PC-3 (cell line): ENCODE results near the gene PRICKLE2. TPM values are rescaled to one million over a fixed set of nuclear protein-coding genes. Genes with fewer than 3 reads are reported as not detected.

Experiments used
- ATAC-seq: fragments of 200-7000 bp; cut with Tn5 transposase; 2 replicates; pipeline ENCODE4 v1.9.1; 2020; ENCODE audit warnings: mild to moderate bottlenecking, moderate library complexity
- BruUV-seq: library from RNA; stranded (reverse); fragments of 400-500 nt; replicated peaks from 2 replicates; lab custom pipeline; 2021; lab: Mats Ljungman, UMichigan
- CTCF ChIA-PET: fragments of 300-600 bp; sonication (Branson Sonifier 250); formaldehyde crosslinking; loops from one replicate; lab custom pipeline; 2022; ENCODE audit warnings: antibody characterized with exemption; lab: Charles Lee
- POLR2A ChIA-PET: fragments of 300-600 bp; sonication (Branson Sonifier 250); formaldehyde crosslinking; loops from one replicate; lab custom pipeline; 2022; ENCODE audit warnings: antibody characterized with exemption; ENCODE audit not compliant: unreplicated experiment; lab: Charles Lee
- DNase-seq: peaks from one replicate; pipeline ENCODE4 v3.0.0-alpha.2; 2015
- H2AFZ ChIP-seq: fragments of 300-600 bp; sonication (generic); 2 replicates; pipeline ENCODE4 v1.6.0; 2016; ENCODE audit warnings: antibody characterized with exemption, low read length
- H3F3A ChIP-seq: fragments of 300-600 bp; sonication (generic); one replicate; pipeline ENCODE4 v1.6.0; 2017; ENCODE audit warnings: antibody characterized with exemption, low read length, control low read depth, mild to moderate bottlenecking; ENCODE audit not compliant: unreplicated experiment
- H3K27ac ChIP-seq: fragments of 300-600 bp; sonication (generic); 2 replicates; pipeline ENCODE4 v1.5.1; 2016; ENCODE audit warnings: mild to moderate bottlenecking, low read length
- H3K27me3 ChIP-seq: fragments of 300-600 bp; sonication (generic); 2 replicates; pipeline ENCODE4 v1.6.1; 2016; ENCODE audit warnings: low read length, mixed read lengths
- H3K36me3 ChIP-seq: fragments of 300-600 bp; sonication (generic); 2 replicates; pipeline ENCODE4 v1.6.1; 2016; ENCODE audit warnings: low read depth, mixed run types, low read length, mixed read lengths
- H3K4me1 ChIP-seq: fragments of 300-600 bp; sonication (generic); 2 replicates; pipeline ENCODE4 v1.5.1; 2016; ENCODE audit warnings: low read length; ENCODE audit not compliant: insufficient read depth
- H3K4me2 ChIP-seq: fragments of 300-600 bp; sonication (generic); 2 replicates; pipeline ENCODE4 v1.6.0; 2016; ENCODE audit warnings: low read length
- H3K4me3 ChIP-seq: fragments of 300-600 bp; sonication (generic); 2 replicates; pipeline ENCODE4 v1.5.1; 2016; ENCODE audit warnings: mild to moderate bottlenecking, low read length, mixed read lengths
- H3K79me2 ChIP-seq: fragments of 300-600 bp; sonication (generic); 2 replicates; pipeline ENCODE4 v1.6.1; 2017; ENCODE audit warnings: low read length, mixed read lengths
- H3K9ac ChIP-seq: fragments of 300-600 bp; sonication (generic); 2 replicates; pipeline ENCODE4 v1.6.0; 2016; ENCODE audit warnings: mild to moderate bottlenecking, low read length
- H3K9me2 ChIP-seq: fragments of 300-600 bp; sonication (generic); replicated peaks from 2 replicates; pipeline ENCODE4 v1.6.1; 2016; ENCODE audit warnings: mixed run types, low read length, mixed read lengths
- H3K9me3 ChIP-seq: fragments of 300-600 bp; sonication (generic); 2 replicates; pipeline ENCODE4 v1.6.1; 2016; ENCODE audit warnings: low read length, mixed read lengths
- H4K20me1 ChIP-seq: fragments of 300-600 bp; sonication (generic); 2 replicates; pipeline ENCODE4 v1.6.1; 2016; ENCODE audit warnings: low read length, mixed read lengths
- EZH2 ChIP-seq: fragments of 300-600 bp; sonication (generic); IDR thresholded peaks from one replicate; pipeline ENCODE4 v1.6.1; 2017; ENCODE audit warnings: antibody characterized with exemption, mild to moderate bottlenecking, low read length; ENCODE audit not compliant: unreplicated experiment
- EZH2phosphoT487 ChIP-seq: fragments of 300-600 bp; sonication (generic); IDR thresholded peaks from 2 replicates; pipeline ENCODE4 v1.6.1; 2018; ENCODE audit warnings: mild to moderate bottlenecking, antibody characterized with exemption, low read length, borderline replicate concordance
- intact Hi-C: fragments of 100-400 bp; cut with micrococcal nuclease; formaldehyde crosslinking; loops from 2 replicates; pipeline ENCODE4 v1.9.0; 2023
- total RNA-seq: library from RNA; depleted of rRNA; stranded (reverse); fragments of >200 nt; gene quantifications from 2 replicates; pipeline ENCODE4 v1.2.3, GENCODE V29; 2014
- TF ChIP-seq, protein P1 (sequence below): fragments of 300-600 bp; sonication (generic); conservative IDR thresholded peaks from 2 replicates; pipeline ENCODE4 v1.5.1; 2017; ENCODE audit warnings: antibody characterized with exemption, low read depth, mild to moderate bottlenecking, low read length

PRICKLE2 gene
- total RNA-seq, 1 experiment from 2014 or later = 1.8 TPM

DNA sequence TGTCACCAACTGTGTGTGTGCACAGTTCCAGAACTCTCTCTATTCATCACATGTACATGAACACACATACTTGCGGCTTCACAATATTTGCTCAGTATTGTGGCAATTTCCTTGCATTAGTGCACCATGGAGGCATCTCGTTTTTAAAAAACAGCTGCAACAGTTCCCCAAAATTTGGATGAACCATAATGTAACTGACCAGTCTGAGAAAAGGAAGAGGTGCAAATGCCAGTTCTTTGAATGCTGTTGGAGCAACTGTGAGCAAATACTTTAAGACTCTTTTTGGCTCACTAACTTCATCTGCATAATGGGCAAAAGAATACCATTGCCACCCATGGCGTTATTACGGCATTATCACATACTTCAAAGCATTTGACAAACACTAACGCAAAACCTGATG lies 163.6 kb downstream of the PRICKLE2 start:
- no peaks in the 10 kb centered on the region for H4K20me1 ChIP-seq
- no peaks in the 10 kb centered on the region for H3K9me3 ChIP-seq
- no peaks in the 10 kb centered on the region for H3K9me2 ChIP-seq
- no peak for TF ChIP-seq EZH2phosphoT487
- TF ChIP-seq EZH2 = no peak
- TF ChIP-seq, protein P1, sequence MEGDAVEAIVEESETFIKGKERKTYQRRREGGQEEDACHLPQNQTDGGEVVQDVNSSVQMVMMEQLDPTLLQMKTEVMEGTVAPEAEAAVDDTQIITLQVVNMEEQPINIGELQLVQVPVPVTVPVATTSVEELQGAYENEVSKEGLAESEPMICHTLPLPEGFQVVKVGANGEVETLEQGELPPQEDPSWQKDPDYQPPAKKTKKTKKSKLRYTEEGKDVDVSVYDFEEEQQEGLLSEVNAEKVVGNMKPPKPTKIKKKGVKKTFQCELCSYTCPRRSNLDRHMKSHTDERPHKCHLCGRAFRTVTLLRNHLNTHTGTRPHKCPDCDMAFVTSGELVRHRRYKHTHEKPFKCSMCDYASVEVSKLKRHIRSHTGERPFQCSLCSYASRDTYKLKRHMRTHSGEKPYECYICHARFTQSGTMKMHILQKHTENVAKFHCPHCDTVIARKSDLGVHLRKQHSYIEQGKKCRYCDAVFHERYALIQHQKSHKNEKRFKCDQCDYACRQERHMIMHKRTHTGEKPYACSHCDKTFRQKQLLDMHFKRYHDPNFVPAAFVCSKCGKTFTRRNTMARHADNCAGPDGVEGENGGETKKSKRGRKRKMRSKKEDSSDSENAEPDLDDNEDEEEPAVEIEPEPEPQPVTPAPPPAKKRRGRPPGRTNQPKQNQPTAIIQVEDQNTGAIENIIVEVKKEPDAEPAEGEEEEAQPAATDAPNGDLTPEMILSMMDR = no peak
- H3K4me3 ChIP-seq = no peak overlapping the region
- intact Hi-C loops = no loop called here
- no peaks in the 10 kb centered on the region for H3K27me3 ChIP-seq
- CTCF ChIA-PET = no interaction called here
- H3K36me3 ChIP-seq = no peaks in the 10 kb centered on the region
- no peak overlapping the region for H3K9ac ChIP-seq
- H3K79me2 ChIP-seq = no peaks in the 10 kb centered on the region
- no peak overlapping the region for H2AFZ ChIP-seq
- no peak overlapping the region for H3K27ac ChIP-seq
- no peaks in the 10 kb centered on the region for H3F3A ChIP-seq
- ATAC-seq (no peak), DNase-seq (no peak)
- H3K4me1 ChIP-seq = peaks cover 20% of the 10 kb centered on the region
- no peak overlapping the region for H3K4me2 ChIP-seq
- no TSS peak for BruUV-seq
- POLR2A ChIA-PET = no interaction called here

DNA sequence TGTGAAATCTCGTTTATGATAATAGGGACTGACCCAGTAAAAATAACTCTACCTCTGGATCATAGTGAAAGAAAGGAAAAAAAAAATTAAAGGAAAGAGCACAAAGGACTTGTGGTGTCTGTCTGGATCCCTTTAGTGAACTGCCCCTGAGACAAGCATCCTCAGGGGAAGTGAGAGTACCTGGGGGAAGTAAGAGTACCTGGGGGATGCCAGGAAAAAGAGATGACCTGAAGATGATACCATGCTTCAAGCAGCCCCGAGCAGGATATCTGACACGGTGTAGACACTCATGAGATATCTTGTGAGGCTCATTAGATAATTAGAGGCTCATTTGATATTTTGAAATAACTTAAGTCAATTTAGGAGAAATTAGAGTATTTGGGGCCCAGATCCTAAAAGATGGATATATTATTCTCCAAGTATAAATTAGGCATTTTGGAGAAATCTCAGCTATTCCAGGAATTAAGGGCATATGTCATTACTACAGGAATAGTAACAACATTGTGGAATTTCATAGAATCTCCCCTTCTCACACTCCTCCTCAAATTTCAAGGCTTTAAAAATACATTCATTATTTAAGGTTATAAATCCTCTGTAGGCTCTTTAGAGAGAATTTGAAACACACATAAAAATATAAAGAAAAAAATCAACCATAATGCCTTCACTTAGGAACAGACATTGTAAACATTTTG lies 165.6 kb downstream of the PRICKLE2 start:
- Histone ChIP-seq H3K9me3 (no peaks in the 10 kb centered on the region), H3K4me2 (no peak overlapping the region), H3K9ac (no peak overlapping the region), H2AFZ (no peak overlapping the region), H3K27me3 (no peaks in the 10 kb centered on the region), H3F3A (no peaks in the 10 kb centered on the region), H3K4me3 (no peak overlapping the region), H3K9me2 (no peaks in the 10 kb centered on the region), H3K27ac (no peak overlapping the region), H3K4me1 (peaks cover 28% of the 10 kb centered on the region), H3K36me3 (no peaks in the 10 kb centered on the region), H3K79me2 (no peaks in the 10 kb centered on the region), H4K20me1 (no peaks in the 10 kb centered on the region)
- no TSS peak for BruUV-seq
- TF ChIP-seq, protein P1 = no peak
- TF ChIP-seq EZH2phosphoT487 (no peak), EZH2 (no peak)
- intact Hi-C loops = no loop called here
- ChIA-PET POLR2A (no interaction called here), CTCF (no interaction called here)
- no peak for ATAC-seq
- DNase-seq = no peak

GRCh38 chr3:64058566-64058965 lies 166.7 kb downstream of the PRICKLE2 start:
- H3K36me3 ChIP-seq = no peaks in the 10 kb centered on the region
- ATAC-seq (no peak), DNase-seq (no peak)
- H2AFZ ChIP-seq = no peak overlapping the region
- H3F3A ChIP-seq = no peaks in the 10 kb centered on the region
- TF ChIP-seq, protein P1 = no peak
- TF ChIP-seq EZH2 = no peak
- no peak for TF ChIP-seq EZH2phosphoT487
- intact Hi-C loops = no loop called here
- no peaks in the 10 kb centered on the region for H3K79me2 ChIP-seq
- H3K4me2 ChIP-seq = no peak overlapping the region
- no peak overlapping the region for H3K4me3 ChIP-seq
- H3K9me3 ChIP-seq = no peaks in the 10 kb centered on the region
- no TSS peak for BruUV-seq
- H3K4me1 ChIP-seq = peaks cover 32% of the 10 kb centered on the region
- H4K20me1 ChIP-seq = no peaks in the 10 kb centered on the region
- no peaks in the 10 kb centered on the region for H3K9me2 ChIP-seq
- no peak overlapping the region for H3K9ac ChIP-seq
- H3K27me3 ChIP-seq = no peaks in the 10 kb centered on the region
- ChIA-PET CTCF (no interaction called here), POLR2A (no interaction called here)
- H3K27ac ChIP-seq = no peak overlapping the region
